Endothelial cell of umbilical vein (primary cell): ENCODE results near the gene DARS1. TPM values are rescaled to one million over a fixed set of nuclear protein-coding genes. Genes with fewer than 3 reads are reported as not detected.

Source experiments
- BruUV-seq: library from RNA; stranded (reverse); fragments of 400-500 nt; replicated peaks from 2 replicates; lab custom pipeline; 2021; lab: Mats Ljungman, UMichigan
- CTCF ChIA-PET: fragments of 300-600, 350-600 bp; sonication (Branson Sonifier 250); formaldehyde crosslinking; loops from one replicate; lab custom pipeline; 2021; ENCODE audit warnings: antibody characterized with exemption, inconsistent platforms; lab: Charles Lee
- POLR2A ChIA-PET: fragments of 300-600, 350-600 bp; sonication (Branson Sonifier 250); formaldehyde crosslinking; loops from one replicate; lab custom pipeline; 2021; ENCODE audit warnings: antibody characterized with exemption, inconsistent platforms; lab: Charles Lee
- DNase-seq: peaks from one replicate; pipeline ENCODE4 v3.0.0-alpha.2; 2011; ENCODE audit warnings: low read depth, low spot score
- FAIRE-seq: peaks from 2 replicates; lab custom pipeline; 2011; peaks lifted over from hg19 to GRCh38; lab: Jason Lieb, UNC
- H2AFZ ChIP-seq: 2 replicates; pipeline ENCODE4 v1.6.0; 2012; ENCODE audit warnings: low read depth, low read length, control low read depth, inconsistent platforms
- H3K27ac ChIP-seq: 2 replicates; pipeline ENCODE4 v1.5.1; 2011; ENCODE audit warnings: low read depth, mild to moderate bottlenecking, control low read depth, low read length, moderate library complexity; ENCODE audit not compliant: insufficient read depth
- H3K27me3 ChIP-seq, 2 experiments: 2 replicates each; pipeline versions ENCODE4 v1.6.0 to v1.6.1; 2011; ENCODE audit warnings: low read length in 2 of 2, mixed read lengths in 1 of 2; ENCODE audit not compliant: control insufficient read depth in 2 of 2, insufficient read depth in 2 of 2
- H3K36me3 ChIP-seq, 2 experiments: 2 replicates in 1 of 2; 3 replicates in 1 of 2; pipeline ENCODE4 v1.5.1; 2011; ENCODE audit warnings: low read length in 2 of 2, mild to moderate bottlenecking in 1 of 2, moderate library complexity in 1 of 2; ENCODE audit not compliant: control insufficient read depth in 2 of 2, insufficient read depth in 2 of 2; ENCODE audit errors: extremely low read depth in 1 of 2
- H3K4me1 ChIP-seq: 3 replicates; pipeline ENCODE4 v1.5.1; 2011; ENCODE audit warnings: mild to moderate bottlenecking, low read length; ENCODE audit not compliant: control insufficient read depth, insufficient read depth; ENCODE audit errors: extremely low read depth
- H3K4me2 ChIP-seq: 2 replicates; pipeline ENCODE4 v1.6.1; 2011; ENCODE audit warnings: low read length, control low read depth, mixed read lengths; ENCODE audit not compliant: insufficient read depth
- H3K4me3 ChIP-seq, 3 experiments: fragments of 200-600 bp in 1 of 3; sonication (generic), shearing (Covaris generic) in 1 of 3; replicated peaks in 1 of 3; 2 replicates each; pipeline ENCODE4 v1.5.1; 2011 to 2016; ENCODE audit warnings: control low read depth in 3 of 3, low read length in 3 of 3, mild to moderate bottlenecking in 2 of 3, inconsistent platforms in 1 of 3, low read depth in 1 of 3, moderate library complexity in 1 of 3; ENCODE audit not compliant: insufficient read depth in 1 of 3
- H3K79me2 ChIP-seq: 2 replicates; pipeline ENCODE4 v1.6.0; 2012; ENCODE audit warnings: low read length, inconsistent platforms; ENCODE audit not compliant: control insufficient read depth, insufficient read depth
- H3K9ac ChIP-seq: replicated peaks from 2 replicates; pipeline ENCODE3; 2011; ENCODE audit warnings: low read length, control low read depth; ENCODE audit not compliant: insufficient read depth; ENCODE audit errors: extremely low read depth
- H3K9me1 ChIP-seq: replicated peaks from 3 replicates; pipeline ENCODE4 v1.6.0; 2011; ENCODE audit warnings: mild to moderate bottlenecking, low read length; ENCODE audit not compliant: control insufficient read depth, insufficient read depth; ENCODE audit errors: extremely low read depth
- H3K9me3 ChIP-seq: replicated peaks from 2 replicates; pipeline ENCODE4 v1.5.1; 2012; ENCODE audit warnings: low read length, inconsistent platforms; ENCODE audit not compliant: control insufficient read depth, insufficient read depth
- H4K20me1 ChIP-seq: replicated peaks from 2 replicates; pipeline ENCODE3; 2011; ENCODE audit warnings: mild to moderate bottlenecking, low read length; ENCODE audit not compliant: control insufficient read depth, insufficient read depth; ENCODE audit errors: extremely low read depth
- CTCF ChIP-seq, 2 donors: IDR thresholded peaks; 1 replicate in 1 of 2; 2 replicates in 1 of 2; pipeline ENCODE4 v1.5.1; 2011; ENCODE audit warnings: low read length in 2 of 2, mild to moderate bottlenecking in 2 of 2, moderate library complexity in 2 of 2, control low read depth in 1 of 2, inconsistent platforms in 1 of 2, low read depth in 1 of 2; ENCODE audit not compliant: insufficient read depth in 1 of 2; ENCODE audit errors: extremely low read depth in 1 of 2
- EZH2 ChIP-seq: IDR thresholded peaks from 2 replicates; pipeline ENCODE4 v1.6.1; 2012; ENCODE audit warnings: borderline replicate concordance, low read depth, mild to moderate bottlenecking, moderate library complexity, low read length, inconsistent platforms; ENCODE audit not compliant: severe bottlenecking
- FOS ChIP-seq: IDR thresholded peaks from 2 replicates; pipeline ENCODE4 v1.6.1; 2011; ENCODE audit warnings: mild to moderate bottlenecking, low read length, moderate library complexity, borderline replicate concordance; ENCODE audit not compliant: insufficient read depth
- GATA2 ChIP-seq: IDR thresholded peaks from 2 replicates; pipeline ENCODE4 v1.7.0; 2011; ENCODE audit warnings: low read depth, mild to moderate bottlenecking, moderate library complexity, mixed read lengths, low read length; ENCODE audit not compliant: insufficient read length, insufficient read depth
- JUN ChIP-seq: IDR thresholded peaks from 2 replicates; pipeline ENCODE4 v1.6.1; 2011; ENCODE audit warnings: borderline replicate concordance, low read depth; ENCODE audit not compliant: insufficient read length, insufficient read depth
- MAX ChIP-seq: IDR thresholded peaks from 2 replicates; pipeline ENCODE4 v1.6.1; 2011; ENCODE audit not compliant: insufficient read depth, insufficient read length
- MYC ChIP-seq: IDR thresholded peaks from one replicate; pipeline ENCODE4 v1.6.1; 2011; ENCODE audit warnings: mild to moderate bottlenecking, low read depth, low read length
- POLR2A ChIP-seq: IDR thresholded peaks from 2 replicates; pipeline ENCODE4 v1.6.1; 2012; ENCODE audit warnings: low read depth, mild to moderate bottlenecking, control low read depth, low read length
- POLR2AphosphoS5 ChIP-seq: IDR thresholded peaks from 2 replicates; pipeline ENCODE4 v1.6.1; 2012; ENCODE audit warnings: low read depth, mild to moderate bottlenecking, control low read depth, low read length, moderate library complexity; ENCODE audit not compliant: insufficient read depth
- dilution Hi-C: fragments of 300-500 bp; cut with MboI; formaldehyde crosslinking; loops from one replicate; pipeline ENCODE4 v1.15.0; 2019; ENCODE audit warnings: low sequenced_read_pairs; ENCODE audit not compliant: extremely low pct_ligation_motif_present
- intact Hi-C: fragments of 100-400 bp; cut with micrococcal nuclease; formaldehyde crosslinking; loops from one replicate; pipeline ENCODE4 v1.10.0; 2022
- polyA plus RNA-seq, 4 experiments: library from polyadenylated mRNA; depleted of rRNA in 3 of 4; stranded (reverse) in 3 of 4; unstranded in 1 of 4; fragments of >200 nt; gene quantifications; 2 replicates each; pipeline versions ENCODE4 v1.2.1 to v1.2.3, GENCODE V29; 2011 to 2012; ENCODE audit warnings: missing spikeins in 1 of 4
- total RNA-seq: library from RNA; stranded (reverse); gene quantifications from 2 replicates; pipeline ENCODE4 v1.2.3, GENCODE V29; 2021

The DARS1 gene
- total and polyA plus RNA-seq, 2 donors (not counting 3 experiments of a cell fraction or from before 2014, with no cell fraction given): 20.9 to 41.5 TPM

GRCh38 chr2:135984199-135985017 lies 1.0 kb downstream of the DARS1 start:
- no peaks in the 10 kb centered on the region for H4K20me1 ChIP-seq
- H3K9me3 ChIP-seq: no peaks in the 10 kb centered on the region
- BruUV-seq: no TSS peak
- H3K27ac ChIP-seq: peak overlapping the region; percentile 81
- DNase-seq (no peak), FAIRE-seq (peak; percentile 18)
- peak overlapping the region; percentile 59 for H2AFZ ChIP-seq
- ChIA-PET CTCF (interaction anchor here (0.8 to 1.0 kb wide), 3 partner anchors 47 to 396 kb away, joined by 3 read pairs; no protein-coding TSS in a partner anchor), POLR2A (no interaction called here)
- peaks cover 13% of the 10 kb centered on the region for H3K4me1 ChIP-seq
- no peaks in the 10 kb centered on the region for H3K36me3 ChIP-seq
- H3K4me3 ChIP-seq: peak overlapping the region; percentile 93 to 96 (median 94)
- H3K79me2 ChIP-seq: peaks cover 22% of the 10 kb centered on the region
- H3K4me2 ChIP-seq: peak overlapping the region; percentile 97
- H3K9me1 ChIP-seq: no peaks in the 10 kb centered on the region
- intact Hi-C loops: loop anchor here (1.0 to 2.0 kb wide), 3 partner anchors 35 to 258 kb away; no protein-coding TSS in a partner anchor
- H3K27me3 ChIP-seq: no peaks in the 10 kb centered on the region
- dilution Hi-C loops: no loop called here
- peak overlapping the region; percentile 98 for H3K9ac ChIP-seq
- no peak for TF ChIP-seq POLR2A
- no peak for TF ChIP-seq MAX
- no peak for TF ChIP-seq EZH2
- TF ChIP-seq CTCF (IDR thresholded peaks at IDR 0.05; ENCODE audit: extremely low read depth in 1 of 2, insufficient read depth in 1 of 2, low read depth in 1 of 2, low read length in 2 of 2): no peak
- TF ChIP-seq GATA2: no peak
- TF ChIP-seq POLR2AphosphoS5: no peak
- no peak for TF ChIP-seq JUN
- TF ChIP-seq MYC: no peak
- TF ChIP-seq FOS: no peak
